Stimulated activated CD4-positive, alpha-beta T cell treated with anti-CD3 and anti-CD28 coated beads, Interleukin-4, amount 100 ng/mL, for 4 hours (primary cell): ENCODE measurements around the gene C16orf82.

Experiments
- DNase-seq, 2 experiments: peaks; one replicate each; pipeline ENCODE4 v3.0.0-alpha.2; 2020

C16orf82 gene

DNA sequence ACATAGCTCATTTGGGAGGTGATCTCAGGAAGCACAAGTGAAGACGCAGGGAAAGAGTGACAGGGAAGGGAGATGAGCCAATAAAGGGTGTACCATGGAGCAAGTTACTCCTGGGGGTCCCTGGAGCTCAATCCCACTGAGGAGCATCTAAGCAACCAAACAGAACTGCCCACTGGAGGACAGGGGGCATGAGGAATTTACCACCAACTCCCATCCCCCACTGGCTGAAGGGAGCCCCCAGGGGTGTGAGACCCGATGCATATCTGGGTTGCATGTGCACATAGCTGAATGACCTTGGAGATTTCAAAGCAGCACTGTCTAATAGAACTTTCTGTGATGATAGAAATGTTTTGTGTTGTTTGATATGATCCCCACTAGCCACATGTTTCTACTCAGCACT is 29.6 kb downstream of the C16orf82 start:
- no peak for DNase-seq

DNA sequence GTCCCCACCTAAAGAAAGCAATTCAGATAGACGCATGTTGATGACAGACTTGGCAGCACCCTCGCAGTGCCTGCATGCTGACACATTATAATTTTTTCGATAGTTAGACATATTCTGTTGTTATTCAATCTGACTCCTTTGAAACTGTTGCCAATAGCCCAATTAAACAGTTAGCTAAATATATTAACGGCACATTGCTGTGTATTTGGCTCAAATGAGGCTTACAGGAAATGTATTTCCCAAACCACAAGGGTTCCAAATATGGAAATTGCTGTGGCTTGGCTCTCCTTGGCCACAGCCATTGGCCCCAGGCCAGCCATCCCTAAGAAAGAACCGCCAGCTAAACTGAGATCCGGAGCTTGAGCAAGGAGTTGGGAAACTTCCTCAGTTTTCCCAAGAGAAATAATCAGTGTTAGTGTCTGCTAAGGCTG is 31.1 kb downstream of the C16orf82 start:
- no peak for DNase-seq

DNA sequence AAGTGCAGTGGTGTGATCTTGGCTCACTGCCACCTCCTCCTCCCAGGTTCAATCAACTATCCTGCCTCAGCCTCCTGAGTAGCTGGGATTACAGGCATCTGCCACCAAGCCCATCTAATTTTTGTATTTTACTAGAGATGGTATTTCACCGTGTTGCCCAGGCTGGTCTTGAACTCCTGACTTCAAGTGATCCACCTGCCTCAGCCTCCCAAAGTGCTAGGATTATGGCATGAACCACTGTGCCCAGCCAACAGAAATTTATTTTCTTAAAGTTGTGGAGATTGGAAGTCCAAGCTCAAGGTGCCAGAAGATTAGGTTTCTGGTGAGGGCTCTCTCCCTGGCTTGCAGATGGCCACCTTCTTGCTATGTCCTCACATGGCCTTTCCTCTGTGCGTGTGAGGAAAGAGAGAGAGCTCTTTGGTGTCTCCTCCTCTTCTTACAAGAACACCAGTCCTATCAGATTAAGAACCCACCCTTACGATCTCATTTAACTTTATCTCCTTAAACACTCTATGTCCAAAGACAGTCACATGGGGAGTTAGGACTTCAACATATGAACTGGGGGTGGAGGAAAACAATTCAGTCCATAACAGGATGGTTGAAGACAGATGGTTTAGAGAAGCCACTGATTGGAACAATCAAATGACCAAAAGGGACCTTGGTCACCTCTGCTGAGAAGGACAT is 31.8 kb downstream of the C16orf82 start:
- DNase-seq = no peak

DNA sequence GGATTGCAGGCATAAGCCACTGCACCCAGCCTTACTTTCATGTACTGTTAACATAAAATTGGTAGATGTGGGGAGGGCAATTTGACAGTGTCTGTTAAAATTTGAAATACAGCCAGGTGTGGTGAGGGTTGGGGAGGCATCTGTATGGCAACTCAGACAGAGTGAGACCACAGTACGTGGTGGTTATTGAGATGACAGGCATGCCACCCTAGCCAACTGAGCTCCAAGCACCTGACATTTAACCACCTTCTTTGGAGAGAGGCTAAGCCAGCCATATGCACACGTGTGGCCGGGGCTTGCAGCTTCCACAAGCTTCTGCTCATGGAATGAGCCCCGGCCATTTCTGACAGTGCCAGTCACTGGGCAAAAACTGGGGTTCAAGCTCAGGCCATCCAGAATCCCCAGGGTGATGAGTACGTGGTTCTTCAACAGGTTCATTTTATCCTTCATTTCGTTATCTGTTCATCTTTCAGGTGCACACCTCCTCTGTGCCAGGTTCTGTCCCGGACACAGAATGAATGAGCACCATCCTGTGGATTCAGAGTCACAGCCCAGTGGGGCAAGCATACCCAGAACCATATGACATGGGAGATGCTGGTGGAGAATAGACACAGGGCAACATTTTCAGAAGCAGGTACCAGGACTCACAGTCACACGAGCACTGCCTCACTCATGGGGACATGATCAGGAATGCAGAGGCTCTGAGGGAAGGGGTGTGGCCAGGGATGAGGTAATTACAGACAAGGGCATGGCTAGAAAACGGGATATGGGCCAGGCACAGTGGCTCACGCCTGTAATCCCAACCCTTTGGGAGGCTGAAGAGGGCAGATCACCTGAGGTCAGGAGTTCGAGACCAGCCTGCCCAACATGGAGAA is 36.2 kb downstream of the C16orf82 start:
- no peak for DNase-seq

DNA sequence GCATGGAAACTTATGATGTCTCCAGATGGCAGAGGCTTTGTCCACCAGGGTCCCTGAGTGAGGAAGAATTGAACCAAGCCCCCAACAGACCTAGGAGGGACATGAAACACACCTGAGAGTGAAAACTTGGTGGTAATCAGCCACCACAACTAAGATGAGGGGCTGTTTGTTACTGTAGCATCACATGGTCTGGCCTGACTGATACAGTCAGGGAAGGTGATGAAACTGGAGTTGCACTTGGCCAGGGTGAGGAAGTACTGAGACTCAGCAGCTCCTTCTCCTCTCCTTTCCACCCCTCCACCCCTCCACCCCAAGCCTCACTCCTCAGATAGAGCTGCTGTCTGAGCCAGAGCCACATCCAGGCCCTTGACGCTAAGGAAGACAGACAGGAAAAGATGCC is 37.2 kb downstream of the C16orf82 start:
- no peak for DNase-seq

DNA sequence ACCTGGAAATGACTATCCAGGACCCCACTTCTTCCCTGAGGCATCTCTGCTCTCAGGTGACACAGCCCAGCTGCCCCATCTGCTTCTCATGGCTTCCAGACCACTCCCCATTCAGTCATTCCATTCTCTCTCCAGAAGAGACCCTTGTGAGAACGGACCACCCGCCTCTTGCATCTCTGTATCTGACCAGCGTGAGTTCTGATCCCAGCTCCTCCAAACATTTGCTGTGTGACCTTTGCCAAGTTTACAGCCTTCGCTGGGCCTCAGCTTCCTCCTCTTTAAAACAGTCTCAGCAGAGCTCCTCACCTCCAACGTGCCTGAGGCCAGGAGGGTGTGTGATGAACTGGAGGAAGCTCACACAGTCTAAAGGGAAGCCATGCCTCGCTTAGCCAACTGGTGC is 39.6 kb downstream of the C16orf82 start:
- DNase-seq = no peak

DNA sequence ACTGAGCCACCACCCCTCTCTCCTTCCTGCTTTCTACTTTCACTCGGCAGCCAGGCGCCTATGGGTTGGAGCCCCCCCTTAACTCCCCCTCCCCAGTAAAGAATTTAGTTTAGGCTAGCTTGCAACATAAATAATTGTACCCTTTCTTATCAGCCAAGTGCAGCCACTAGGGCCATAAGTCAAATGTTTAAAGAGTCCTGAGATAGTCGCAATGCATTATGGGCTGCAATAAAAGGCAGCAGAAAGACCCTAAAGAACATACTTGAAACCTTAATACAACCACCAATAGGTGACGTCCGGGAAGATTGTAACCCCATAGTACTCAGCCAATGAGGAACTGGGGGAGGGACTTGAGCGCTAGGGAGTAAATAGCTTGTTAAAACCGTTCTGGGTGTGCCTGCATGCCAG is 40.5 kb downstream of the C16orf82 start:
- DNase-seq = no peak

DNA sequence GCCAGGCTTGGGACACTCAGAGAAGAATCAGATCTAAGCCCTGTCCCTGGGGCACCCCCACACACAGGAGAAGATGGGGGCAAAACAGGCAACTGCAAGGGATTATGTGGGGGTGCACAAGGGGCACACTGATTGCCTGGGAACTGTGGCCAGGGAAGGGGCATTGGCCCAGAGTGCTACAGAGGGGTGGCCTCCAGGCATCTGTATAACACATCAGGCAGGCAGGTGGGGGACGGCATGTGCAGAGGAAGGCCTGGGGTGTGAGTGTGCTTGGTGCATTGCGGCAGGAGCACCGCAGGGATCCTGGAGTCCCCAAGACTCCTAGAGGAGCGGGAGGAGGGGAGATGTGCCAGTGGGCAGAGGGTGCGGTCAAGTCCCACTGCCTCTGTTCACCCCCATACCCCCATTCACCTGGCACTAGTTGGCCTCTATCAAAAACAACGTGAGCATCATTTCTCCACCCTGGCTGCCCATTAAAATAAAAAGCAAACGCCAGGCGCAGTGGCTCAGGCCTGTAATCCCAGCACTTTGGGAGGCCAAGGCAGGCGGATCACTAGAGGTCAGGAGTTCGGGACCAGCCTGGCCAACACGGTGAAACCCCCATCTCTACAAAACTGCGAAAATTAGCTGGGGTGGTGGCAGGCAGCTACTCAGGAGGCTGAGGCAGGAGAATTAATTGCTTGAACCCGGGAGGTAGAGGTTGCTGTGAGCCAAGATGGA is 41.5 kb downstream of the C16orf82 start:
- DNase-seq = no peak

DNA sequence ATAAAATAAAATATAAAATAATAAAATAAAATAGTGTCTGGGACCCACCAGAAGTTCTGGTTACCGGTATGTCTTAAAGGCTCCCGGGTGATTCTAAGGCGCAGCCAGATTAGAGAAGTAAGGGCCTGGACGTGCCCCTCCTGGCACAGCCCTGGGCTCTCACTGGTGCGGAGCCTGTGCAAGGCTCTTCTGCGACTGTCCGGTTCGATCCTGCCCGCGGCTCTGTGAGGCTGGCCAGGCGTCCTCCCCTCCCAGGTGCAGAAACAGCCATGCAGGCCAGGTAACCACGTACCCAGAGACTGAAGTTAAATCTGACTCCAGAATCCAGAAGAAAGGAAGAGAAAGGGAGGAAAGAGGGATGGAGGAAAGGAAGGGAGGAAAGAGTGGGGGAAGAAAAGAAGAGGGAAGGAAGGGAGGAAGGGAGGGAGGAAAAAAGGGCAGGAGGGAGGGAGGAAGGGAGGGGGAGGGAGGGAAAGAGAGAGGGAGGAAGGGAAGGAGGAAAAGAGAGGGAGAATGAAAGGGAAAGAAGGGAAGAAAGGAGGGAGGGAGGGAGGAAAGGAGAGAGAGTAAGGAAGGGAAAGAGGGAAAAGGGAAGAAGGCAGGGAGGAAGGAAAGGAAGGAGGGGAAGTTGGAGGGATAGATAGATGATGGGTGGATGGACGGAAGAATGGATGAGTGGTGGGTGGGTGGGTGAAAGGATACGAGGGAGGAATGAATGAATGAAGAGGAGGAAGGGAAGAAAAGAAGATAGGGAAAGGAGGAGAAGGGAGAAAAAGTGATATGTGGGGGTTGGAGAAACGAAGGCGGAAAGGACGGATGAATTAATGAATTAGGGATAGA is 42.3 kb downstream of the C16orf82 start:
- DNase-seq = no peak

DNA sequence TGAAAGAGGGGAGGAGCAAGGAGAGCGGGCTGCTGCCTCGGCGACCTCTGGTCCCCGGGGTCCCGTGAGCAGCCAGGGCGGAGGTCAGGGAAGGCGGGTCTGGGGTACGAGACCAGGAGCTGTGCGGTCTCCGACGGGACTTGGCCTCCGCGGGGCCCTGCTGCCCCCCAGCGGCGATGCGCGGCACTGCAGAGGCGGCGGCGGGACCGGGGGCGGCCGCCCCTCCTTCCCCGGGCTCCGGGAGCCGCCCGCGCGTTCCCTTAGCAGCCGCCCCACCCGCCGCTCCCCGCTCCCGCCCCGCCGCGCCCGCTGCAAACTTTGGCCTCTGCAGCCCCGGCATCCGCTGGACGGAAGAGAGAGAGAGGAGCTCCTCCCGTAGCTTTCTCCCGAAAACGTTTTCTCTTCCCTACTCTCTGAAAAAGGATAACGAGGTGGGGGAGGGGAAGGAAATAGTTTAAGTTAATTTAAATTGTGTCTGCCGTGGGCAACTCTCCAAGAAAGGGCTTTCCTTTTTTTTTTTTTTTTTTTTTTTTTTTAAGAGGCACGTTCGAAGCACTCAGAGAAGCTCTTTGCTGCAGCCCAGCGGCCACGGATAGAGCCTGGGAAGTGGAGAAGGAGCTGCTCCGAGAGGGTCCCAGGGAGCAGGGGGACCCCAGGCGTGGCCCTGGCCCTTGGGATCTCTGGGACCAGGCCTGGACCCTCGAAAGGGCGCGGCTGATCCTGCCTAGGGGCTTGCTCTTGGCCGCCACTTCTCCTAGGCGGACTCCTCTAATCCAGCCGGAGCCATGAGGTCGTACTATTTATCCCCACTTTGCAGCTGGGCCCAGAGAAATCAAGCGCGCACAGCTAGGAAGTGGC is 43.2 kb downstream of the C16orf82 start:
- peak; percentile 79 to 83 for DNase-seq

DNA sequence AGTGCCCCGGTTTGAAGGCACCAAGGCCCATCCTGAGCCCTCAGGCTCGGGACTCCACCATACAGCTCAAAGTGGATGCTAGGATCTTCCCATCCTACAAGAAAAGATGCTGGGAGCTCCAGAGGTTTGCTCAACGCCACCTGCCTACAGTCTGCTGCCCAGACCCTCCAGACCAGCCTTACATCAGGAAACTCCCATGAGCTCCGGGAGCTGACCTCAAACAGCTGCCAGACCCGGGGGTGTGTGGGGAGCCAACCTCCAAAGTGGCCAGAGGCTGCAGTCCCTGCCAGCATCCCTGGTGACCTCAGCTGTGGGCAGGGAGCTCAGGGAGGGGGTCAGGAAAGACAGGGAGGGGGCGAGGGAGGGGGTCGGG is 43.8 kb downstream of the C16orf82 start:
- no peak for DNase-seq

DNA sequence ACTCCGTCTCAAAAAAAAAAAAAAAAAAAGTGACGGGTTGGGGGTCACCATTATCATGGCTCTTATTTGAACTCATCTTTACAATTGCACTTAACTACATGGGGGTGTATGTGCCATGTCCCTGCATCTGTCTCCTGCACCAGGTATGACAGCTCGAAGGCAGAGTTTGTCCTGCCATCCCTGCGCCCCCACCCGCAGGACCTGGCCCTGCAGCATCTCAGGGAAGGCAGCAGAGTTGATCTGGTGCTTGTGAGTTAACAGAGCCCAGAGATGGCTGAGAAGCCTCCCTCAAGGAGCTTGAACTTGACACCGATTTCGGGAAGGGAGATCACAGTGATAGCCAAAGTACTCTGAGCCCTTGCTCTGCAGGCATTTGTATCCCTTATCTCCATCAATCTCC is 44.8 kb downstream of the C16orf82 start:
- DNase-seq = no peak

DNA sequence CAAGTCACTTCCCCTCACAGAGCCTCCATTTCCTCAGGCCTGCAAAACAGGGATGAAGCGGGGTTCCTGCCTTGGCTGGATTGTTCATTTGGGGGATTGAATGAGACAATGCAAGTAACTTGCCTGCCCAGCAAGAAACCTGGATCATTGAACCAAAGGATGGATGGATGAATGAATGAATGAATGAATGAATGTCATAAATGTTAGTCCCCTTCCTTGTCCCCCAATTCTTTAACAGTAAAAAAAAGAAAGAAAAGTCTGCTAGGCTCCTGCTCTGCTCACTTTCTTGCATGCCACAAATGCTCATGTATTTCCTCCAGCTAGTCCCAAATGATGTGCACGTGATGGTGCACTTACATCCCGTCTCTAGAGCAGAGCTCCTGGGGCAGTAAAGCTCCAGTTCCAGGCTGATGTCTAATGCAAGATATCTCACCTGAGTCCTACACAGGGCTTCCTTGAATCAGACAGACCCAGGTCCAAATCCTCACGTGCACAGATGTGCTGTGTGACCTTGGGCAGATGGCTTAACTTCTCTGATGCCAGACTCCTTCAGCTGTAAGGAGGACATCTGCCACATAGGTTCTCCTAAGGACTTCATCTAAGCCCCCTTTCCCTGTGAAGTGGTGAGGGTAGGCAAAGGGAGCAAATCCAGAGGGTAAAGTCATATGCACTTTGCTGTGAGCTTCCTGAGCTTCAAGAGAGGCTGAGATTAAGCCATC is 45.5 kb downstream of the C16orf82 start:
- DNase-seq = no peak

DNA sequence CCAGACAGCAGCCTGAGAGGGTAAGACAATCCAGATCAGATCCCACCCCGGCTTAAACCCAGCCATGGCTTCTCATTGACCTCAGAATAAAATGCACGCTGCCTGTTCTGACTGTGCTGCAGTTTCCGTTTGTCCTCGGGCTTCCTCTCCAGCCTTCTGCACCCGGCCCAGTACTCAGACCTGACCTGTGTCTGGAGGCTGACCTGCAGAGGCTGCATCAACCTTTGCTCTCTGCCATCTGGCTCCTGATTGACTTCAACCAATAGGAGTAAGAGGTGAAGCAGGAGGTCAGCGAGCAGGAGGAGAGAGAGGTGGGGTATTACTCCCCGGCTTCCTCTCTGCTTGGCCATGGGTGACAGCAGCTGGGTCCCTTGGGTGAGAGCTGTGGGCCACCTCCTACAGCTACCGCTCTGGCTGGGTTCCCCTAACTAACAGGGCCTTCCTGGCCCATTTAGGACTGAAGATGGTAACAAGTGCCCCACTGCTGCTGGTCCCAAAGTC is 46.7 kb downstream of the C16orf82 start:
- no peak for DNase-seq

DNA sequence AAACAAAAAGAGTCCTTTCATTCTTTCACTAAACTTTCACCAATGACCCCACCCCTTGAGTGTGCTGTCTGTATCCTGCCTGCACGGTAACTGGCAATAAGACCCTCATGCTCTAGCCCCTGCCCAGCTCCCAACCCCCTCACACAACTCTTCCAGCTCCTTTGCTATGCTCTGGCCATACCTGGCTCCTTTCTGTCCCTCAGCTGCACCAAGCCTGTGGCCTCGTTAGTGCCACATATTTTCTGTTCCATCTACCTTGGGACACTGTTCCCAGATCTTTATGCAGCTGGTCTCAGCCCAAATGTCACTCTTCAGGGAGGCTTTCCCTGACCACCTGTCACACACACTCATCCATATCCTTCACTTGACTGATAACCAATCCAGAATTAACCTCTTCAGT is 47.3 kb downstream of the C16orf82 start:
- no peak for DNase-seq

DNA sequence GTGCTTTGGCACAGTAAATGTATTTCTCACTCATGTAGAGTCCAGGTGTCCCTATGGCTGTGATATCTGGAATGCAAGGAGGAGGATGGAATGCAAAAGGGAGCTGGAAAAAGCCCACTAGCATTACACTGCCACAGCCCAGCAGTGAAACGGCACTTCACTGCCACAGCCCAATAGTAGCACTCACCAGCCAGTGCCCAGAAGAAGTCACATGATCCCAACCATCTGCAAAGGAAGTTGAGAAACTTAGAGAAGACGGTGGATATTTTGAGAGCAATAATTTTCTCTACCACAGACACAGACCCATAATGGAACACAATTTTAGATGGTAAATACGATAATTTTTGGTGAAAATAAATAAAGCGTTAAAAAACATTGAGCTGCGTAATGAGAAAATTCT is 51.8 kb downstream of the C16orf82 start:
- no peak for DNase-seq
